HuH-7 (cell line): Measurements from ENCODE around the gene MYO5A.
"Not testable (repeated sequence)": the region's sequence is repeated elsewhere in the genome, so short reads cannot be mapped to it uniquely, and the experiment has no call there.

Experiments used
- DNase-seq: peaks from one replicate; pipeline ENCODE4 v3.0.0; 2011; ENCODE audit warnings: low spot score

The MYO5A gene

DNA sequence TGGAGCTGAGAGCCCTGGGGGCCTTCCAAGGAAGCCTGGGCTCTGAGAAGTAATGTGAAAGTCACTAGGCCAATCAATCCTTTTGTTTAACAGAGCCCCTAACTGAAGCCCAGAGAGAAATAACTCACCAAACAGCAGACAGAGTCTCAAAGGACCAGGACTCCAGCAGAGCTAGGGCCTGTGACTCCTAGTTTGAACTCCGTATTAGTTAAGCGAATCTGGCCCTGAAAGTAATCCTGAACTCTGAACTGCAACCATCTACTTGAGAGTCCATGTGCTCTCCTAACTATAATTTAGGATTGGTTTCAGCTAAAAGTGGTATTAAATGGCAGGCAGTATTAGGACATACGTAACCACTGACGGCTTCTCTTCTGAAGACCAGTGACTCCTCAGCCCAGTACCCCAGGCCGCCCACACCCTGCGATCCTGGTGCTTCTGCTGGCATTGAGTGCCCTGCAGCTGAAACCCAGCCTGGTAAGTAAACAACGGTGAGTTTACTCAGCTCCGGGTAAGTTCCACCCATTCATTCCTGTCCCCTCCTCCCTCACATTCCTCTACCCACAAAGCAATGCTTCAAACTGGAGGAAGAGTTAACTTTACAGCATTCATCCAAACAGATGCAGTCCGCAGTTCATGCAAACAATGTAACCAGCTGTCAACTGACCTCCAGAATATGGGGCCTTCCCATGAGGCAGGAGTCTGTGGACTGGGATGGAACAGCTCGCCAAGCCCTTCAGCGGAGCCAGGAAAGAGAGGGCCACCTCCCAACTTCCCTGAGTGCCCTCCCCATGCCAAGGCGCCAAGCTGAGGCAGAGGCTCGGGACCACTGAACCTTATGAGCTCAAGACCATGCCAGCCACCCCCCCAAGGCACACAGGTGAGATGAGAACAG, 240.4 kb downstream of the MYO5A start:
- peak; percentile 96 for DNase-seq

DNA sequence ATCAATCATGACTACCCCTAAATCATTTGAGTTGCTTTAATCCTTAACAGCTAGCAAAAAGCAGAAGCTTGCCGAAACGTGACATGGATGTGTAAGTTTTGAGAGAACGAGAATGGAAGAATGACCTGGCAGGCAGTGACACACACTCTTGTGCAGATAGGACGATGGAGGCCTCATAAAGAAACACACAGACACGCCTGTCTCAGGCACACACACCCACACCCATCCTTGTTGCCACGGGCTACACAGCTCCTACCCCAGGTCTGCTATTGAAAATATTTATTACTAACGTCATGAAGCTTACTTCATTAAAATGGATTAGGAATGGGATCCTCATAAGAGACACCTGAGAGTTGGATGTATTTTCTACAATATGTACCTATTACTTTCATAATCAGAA, 241.6 kb downstream of the MYO5A start:
- no peak for DNase-seq

DNA sequence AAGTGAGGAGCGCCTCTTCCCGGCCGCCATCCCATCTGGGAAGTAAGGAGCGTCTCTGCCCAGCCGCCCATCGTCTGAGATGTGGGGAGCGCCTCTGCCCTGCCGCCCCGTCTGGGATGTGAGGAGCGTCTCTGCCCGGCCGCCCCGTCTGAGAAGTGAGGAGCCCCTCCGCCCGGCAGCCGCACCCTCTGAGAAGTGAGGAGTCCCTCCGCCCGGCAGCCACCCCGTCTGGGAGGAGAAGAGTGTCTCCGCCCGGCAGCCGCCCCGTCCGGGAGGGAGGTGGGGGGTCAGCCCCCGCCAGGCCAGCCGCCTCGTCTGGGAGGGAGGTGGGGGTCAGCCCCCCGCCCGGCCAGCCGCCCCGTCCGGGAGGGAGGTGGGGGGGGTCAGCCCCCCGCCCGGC, 242.7 kb downstream of the MYO5A start:
- not testable (repeated sequence) for DNase-seq

DNA sequence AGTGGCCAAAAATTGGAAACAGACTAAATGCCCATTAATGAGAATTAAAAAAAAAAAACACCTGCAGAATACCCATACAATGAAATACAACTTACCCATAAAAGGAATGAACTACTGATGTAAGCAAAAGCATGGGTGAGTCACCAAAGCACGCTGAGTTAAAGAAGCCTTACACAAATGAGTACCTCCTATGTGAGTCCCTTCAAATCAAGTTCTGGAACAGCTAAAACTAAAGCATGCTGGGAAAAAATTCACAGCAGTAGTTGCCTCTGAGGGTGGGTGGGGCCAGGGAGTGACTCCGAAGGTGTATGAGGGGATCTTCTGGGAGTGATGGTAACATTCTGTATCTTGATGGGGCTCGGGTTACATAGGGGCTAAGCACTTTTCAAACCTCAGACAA, 244.5 kb downstream of the MYO5A start:
- no peak for DNase-seq

- DNase-seq = no peak
Measured at GRCh38 chr15:52283281-52283680, 245.4 kb downstream of the MYO5A start.

- no peak for DNase-seq
Measured at GRCh38 chr15:52282418-52282817, 246.3 kb downstream of the MYO5A start.

GRCh38 chr15:52281085-52282035, 247.3 kb downstream of the MYO5A start:
- no peak for DNase-seq

- no peak for DNase-seq
Measured at GRCh38 chr15:52280326-52281084, 248.2 kb downstream of the MYO5A start.

GRCh38 chr15:52278636-52279367, 249.9 kb downstream of the MYO5A start:
- DNase-seq = no peak

DNA sequence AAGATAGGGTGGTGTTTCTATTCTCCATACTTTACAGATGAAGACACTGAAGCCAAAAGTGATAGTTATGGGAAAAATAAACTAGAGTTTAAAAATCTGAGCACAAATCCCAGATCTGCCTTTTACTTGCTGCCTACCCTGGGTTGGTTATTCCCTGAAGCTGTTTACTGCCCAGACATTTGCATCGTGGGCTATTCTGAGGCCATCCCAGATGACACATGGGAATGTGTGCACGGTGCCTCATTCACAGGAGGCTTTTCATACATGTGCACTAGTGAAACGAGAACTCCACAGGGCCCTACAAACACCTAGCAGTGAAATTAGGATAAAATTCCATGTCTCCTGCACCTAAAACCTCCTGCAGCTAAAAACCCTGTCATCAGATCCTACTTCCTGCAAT, 250.5 kb downstream of the MYO5A start:
- DNase-seq = no peak

DNA sequence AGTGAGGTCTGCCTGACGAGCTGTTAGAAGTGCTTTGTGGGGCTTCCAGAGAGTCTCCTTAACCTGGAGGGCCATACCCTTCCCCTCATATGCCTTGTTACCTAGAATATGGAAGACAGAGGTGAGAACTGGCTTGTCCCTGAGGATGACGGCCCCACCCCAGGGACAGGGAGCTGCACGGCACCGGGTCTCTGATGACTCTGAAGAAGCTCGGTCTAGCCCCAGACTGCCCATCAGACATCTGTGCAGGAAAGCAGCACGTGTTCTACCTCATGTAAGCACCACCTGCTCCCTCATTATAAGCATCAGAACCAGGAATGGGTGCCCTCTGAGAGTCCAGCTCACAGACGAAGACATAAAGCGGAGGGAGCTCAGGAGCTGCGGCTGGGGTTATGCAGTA, 251.1 kb downstream of the MYO5A start:
- DNase-seq = no peak

- no peak for DNase-seq
Measured at GRCh38 chr15:52276256-52276770, 252.4 kb downstream of the MYO5A start.

GRCh38 chr15:52263563-52264282, 265.0 kb downstream of the MYO5A start:
- no peak for DNase-seq

DNA sequence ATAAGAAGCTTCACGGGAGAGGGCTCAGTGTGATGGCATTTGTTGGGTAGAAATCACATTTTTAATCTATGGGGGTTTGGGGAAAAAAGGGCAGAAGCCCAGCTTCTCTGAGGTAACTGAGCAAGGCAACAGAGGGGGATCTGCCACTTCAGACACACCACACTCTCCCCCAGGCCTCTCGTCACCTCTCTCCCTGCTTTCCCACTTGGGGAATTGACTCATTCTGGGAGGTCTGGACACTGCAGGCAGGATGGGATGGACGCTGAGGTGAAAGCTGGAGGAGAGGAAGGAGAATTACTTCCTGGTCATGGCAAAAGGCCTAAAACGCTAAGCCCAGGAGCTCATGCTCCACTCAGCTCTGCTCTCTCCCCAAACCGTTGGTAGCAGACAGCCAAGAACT, 266.3 kb downstream of the MYO5A start:
- DNase-seq = no peak

GRCh38 chr15:52261498-52262242, 267.0 kb downstream of the MYO5A start:
- no peak for DNase-seq

- no peak for DNase-seq
Measured at GRCh38 chr15:52261026-52261425, 267.7 kb downstream of the MYO5A start.

DNA sequence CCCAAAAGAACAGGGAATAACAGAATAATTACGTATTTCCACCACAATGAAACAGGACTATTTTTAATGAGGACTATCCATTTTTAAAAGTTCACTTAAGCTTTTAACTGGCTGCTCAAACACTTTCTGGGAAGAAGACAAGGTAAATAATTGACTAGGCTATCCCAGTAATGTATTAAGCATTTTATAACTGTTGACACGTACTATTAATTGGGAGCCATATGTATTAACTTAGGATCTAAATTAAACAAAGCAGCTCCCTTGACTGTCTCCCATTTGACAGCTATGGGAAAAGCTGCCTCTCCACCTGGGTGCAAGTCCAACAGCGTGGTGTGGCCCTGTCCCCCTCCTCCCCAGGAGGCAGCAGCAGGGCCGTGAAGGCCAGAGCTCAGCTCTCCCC, 269.2 kb downstream of the MYO5A start:
- DNase-seq = no peak

GRCh38 chr15:52258461-52258860, 270.2 kb downstream of the MYO5A start:
- no peak for DNase-seq

GRCh38 chr15:52257734-52258062, 271.0 kb downstream of the MYO5A start:
- no peak for DNase-seq
